GM19240 (cell line): ENCODE measurements around the gene DMD.
"Not testable (repeated sequence)": the region's sequence is repeated elsewhere in the genome, so short reads cannot be mapped to it uniquely, and the experiment has no call there.

ENCODE experiments used
- DNase-seq: peaks from one replicate; pipeline ENCODE4 v3.0.0; 2011; ENCODE audit warnings: low spot score; ENCODE audit not compliant: insufficient read length

Gene DMD

DNA sequence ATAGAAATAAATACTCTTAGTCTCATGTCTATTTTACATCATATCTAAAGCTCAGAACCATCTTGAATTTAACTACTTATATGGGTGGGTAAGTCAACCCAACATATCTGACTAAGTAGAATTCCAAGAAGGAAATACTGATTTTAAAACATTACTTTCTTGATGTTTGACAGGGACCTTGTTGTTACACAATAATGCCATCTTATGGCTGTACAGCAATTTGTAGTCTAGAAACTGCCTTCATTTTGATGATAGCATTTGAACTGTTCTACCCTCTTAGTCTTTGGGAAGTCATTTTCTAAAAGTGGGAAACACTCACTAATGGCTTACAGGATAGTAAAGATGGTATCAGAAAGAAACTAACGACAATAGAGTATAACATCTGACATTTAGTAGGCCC, 929.5 kb downstream of the DMD start:
- no peak for DNase-seq

- no peak for DNase-seq
Observed at GRCh38 chrX:32280921-32281320, 930.4 kb downstream of the DMD start.

DNA sequence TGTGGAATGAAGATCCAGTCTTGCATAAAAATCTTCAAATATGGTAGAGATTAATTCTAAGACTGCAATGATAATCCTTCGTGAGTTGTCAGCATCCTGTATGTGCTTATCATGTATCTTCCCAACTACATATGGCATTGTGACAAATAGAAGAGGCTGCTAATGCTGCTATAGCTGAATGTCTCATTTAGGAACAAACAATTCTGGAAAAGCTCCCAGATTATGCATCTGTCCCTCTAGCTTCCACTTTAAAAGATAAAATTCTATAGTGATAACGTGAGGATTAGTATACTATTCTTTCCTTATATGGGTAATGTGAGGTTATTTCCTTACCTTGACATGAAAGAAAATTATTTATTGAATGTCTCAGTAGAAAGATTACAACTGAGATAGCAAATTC, 930.9 kb downstream of the DMD start:
- DNase-seq = no peak

GRCh38 chrX:32276153-32276552, 935.2 kb downstream of the DMD start:
- no peak for DNase-seq

DNA sequence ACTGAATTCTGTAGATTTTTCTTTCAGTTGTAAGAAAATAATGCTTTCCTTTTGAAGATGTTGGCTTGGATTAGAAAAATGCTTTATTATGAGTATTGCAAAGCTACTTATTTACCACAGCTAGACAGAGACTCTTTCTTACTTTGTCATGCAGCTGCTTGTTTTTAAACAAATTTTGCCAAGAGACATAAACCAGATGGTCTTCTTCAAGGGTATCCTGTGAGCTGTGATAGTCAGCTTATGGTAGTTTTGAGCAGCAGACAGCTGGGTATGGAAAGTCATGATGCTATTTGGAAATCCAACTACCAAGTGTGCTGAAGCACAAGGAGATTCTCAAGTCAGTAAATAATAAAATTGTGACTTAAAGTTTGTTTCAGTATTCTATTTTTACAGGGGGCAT, 941.5 kb downstream of the DMD start:
- no peak for DNase-seq

- no peak for DNase-seq
Observed at GRCh38 chrX:32268207-32268606, 943.1 kb downstream of the DMD start.

DNA sequence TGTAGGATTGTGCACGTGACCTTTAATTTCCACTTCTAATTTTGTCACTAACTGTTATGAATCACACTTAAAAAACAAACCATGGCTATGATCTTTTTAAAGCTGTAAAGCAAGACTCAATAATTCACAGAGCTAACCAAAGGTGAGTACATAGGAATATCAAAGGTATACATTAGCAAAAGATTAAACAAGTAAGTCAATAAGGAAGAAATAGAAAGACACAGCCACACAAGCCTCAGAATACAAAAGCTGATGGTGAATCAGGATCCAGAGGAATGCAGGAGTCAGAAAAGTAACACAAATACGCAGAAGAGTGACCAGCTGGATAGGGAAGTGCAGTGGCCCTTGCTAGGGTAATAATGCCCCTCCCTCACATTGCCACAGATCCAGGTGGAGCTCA, 943.6 kb downstream of the DMD start:
- no peak for DNase-seq

DNA sequence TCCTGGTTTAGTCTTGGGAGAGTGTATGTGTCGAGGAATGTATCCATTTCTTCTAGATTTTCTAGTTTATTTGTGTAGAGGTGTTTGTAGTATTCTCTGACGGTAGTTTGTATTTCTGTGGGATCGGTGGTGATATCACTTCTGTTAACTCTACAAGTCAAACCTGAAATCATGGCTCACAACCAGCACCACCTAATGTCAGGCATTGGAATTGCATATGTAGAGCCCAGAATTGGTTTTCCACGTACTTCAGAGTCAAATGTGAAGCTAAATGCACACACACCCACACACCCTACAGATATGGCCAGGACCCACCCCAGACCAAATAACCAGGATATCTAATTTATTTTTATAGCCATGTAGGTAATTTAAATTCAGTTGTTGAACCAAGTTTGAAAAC, 964.7 kb downstream of the DMD start:
- DNase-seq = not testable (repeated sequence)

GRCh38 chrX:32195611-32196010, 1015.7 kb downstream of the DMD start:
- no peak for DNase-seq

DNA sequence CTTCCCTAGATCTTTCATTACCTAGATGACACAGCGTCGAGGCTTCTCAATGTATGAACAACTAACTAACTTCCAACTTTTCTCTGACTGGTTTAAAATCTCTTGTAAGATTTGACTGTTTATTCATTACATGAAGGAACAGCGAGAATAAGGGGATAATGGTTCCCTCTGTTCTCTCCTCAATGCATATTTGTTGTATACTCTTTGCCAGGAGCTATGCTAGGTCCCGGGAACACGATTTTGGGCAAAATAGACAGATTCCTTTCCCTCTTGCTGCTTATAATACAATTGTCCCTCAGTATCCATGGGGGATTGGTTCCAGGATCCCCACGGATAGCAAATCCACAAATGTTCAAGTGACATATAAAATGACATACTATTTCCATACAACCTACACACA, 1020.0 kb downstream of the DMD start:
- no peak for DNase-seq

- DNase-seq = no peak
Observed at GRCh38 chrX:32185160-32185559, 1026.2 kb downstream of the DMD start.

DNA sequence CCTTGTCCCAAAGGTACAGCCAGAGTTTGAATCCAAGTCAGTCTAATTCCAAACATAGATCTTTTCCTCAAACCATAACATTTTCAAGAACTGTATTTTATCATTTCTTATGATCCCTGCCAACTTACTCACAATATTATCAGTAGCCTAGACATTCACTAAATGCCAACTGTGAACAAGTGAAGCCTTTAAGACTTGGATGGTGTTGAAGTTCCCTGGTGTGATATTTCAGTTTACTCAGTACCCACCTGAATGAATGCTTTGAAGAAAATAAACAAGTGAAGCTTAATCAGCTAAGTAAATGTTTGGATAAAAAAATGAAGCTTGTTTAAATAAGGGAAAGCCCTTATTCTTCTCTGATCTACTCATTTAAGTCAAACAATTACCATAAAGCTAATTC, 1028.3 kb downstream of the DMD start:
- no peak for DNase-seq

- no peak for DNase-seq
Observed at GRCh38 chrX:32176510-32176909, 1034.8 kb downstream of the DMD start.

DNA sequence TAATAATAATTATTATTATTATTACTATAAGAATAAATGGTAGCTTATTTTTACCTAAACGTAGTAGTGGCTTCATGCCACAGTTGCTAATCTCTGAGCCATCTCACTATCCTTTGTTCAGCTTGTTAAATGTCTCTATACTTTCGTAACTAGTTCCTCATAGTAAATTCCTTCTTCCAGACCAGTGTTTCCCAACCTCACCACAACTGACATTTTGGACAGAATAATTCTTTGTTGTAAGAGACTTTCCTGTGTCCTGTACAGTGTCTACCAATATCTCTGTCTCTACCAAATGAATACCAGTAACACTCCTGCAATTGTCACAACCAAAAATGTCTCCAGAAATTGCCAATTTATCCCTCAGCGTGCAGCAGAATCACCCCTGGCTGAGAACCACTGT, 1040.9 kb downstream of the DMD start:
- DNase-seq = no peak

GRCh38 chrX:32155044-32155638, 1056.2 kb downstream of the DMD start:
- DNase-seq = no peak

- DNase-seq = no peak
Observed at GRCh38 chrX:32153585-32153984, 1057.8 kb downstream of the DMD start.

DNA sequence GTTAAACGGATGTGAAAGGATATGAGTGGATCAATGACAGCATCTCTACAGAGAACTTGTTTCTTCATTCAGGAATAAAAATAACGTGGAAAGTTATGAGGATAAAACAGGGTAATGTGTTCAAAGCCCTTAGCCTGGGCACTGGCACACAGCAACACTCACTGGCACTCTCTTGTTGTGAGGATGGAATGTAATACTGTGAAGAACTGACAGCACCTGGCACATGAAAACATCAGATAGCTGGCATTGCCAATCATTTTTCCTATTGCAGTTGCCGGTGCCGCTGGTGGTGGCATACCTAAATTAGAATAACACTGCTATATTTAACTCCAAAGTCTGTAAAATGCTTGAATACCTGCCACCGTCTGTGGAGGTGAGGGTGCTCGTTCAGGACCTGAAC, 1061.2 kb downstream of the DMD start:
- DNase-seq = no peak

- no peak for DNase-seq
Observed at GRCh38 chrX:32141841-32142240, 1069.5 kb downstream of the DMD start.

GRCh38 chrX:32139476-32139875, 1071.9 kb downstream of the DMD start:
- DNase-seq = no peak

DNA sequence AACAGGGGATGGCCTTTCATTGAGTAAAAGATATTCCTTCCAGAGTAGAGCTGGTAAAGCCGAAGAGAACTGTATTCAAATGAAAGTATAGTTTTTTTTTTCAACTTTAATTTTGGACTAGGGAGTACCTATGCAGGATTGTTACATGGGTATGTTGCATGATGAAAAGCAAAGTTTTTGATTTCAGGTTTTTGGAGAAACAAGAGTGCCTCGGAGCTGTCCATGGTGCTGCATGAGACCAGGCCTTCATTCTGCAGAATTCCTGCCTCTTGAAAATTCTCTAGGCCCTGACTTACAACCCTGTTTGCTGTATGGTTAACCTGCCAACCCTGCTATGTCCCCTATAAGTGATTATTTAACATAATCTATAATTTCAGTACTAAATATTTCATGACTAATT, 1073.8 kb downstream of the DMD start:
- DNase-seq = no peak

DNA sequence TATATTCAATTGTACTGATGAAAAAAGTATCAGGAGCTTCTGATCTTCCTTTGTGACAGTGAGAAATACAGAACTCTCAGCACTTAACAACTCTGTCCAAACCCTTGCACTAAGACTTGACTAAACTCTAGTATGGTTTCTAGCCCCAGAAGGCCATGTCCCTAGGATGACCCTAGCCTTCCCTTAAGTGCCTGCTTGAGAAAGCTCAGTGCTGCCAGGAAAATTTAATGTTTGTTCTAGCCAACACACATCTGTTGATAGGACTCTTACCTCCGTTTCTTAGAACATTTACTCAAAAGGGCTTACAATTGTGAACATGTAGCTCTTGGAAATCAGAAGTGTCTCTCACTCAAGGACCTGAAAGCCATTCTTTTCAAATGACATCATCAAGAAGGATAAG, 1084.4 kb downstream of the DMD start:
- DNase-seq = no peak

DNA sequence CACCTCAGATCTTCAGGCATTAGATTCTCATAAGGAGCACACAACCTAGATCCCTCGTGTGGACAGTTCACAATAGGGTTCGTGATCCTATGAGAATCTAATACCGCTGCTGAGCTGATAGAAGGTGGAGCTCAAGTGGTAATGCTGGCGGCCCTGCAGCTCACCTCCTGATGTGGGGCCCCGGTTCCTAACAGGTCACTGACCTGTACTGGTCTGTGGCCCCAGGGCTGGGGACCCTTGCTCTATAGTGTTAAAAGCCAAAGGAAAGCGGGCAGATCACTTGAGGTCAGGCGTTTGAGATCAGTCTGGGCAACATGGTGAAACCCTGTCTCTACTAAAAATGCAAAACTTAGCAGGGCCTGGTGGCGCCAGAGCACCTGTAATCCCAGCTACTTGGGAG, 1092.5 kb downstream of the DMD start:
- no peak for DNase-seq

DNA sequence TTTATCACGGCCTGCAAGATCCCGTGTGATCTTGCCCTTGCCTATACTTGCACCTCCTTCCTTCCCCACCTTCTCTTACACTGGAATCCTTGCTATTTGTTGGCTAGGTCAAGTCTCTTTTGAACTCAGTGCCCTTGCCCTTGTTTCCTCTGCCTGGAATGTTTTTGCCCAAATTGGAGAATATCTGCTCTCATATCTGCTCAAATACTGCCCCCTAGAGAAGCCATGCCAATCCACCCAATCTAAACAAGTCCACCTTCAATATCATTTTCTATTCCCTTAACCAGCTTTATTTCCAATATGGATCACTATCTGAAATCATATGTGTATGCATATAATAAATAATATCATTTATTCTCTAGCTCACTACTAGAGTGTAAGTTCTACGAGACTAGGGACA, 1095.3 kb downstream of the DMD start:
- no peak for DNase-seq

DNA sequence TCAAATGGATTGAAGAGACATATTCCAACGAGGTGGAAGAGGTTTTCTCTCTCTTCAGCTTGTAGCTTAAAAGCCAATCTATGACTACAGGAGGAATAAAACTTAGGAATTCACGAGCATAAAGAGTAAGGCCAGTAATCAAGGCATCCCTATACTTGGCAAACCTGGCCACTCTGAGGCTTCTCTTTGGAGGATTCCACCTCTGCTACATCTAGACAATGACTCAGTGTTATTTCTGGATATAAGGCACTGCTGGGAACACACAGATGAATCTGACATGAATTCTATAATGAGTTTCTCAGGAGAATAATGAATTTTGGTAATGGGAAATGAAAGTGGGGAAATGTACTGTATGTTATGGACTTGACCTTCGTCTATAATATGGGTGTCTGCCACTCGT, 1123.7 kb downstream of the DMD start:
- DNase-seq = no peak
